Vagina (tissue), 2 donors: ENCODE measurements around the gene LDB2. TPM values are rescaled to one million over a fixed set of nuclear protein-coding genes. Genes with fewer than 3 reads are reported as not detected.

Experiments
- DNase-seq, 2 donors: peaks; one replicate each; pipeline ENCODE4 v3.0.0-alpha.2; 2017; ENCODE audit errors: extremely low spot score in 2 of 2
- H3K27ac ChIP-seq: fragments of 200-600 bp; sonication (generic); one replicate; pipeline ENCODE4 v1.5.1; 2019
- H3K27me3 ChIP-seq: fragments of 200-600 bp; sonication (generic); one replicate; pipeline ENCODE4 v1.5.1; 2019
- H3K36me3 ChIP-seq, 2 donors: fragments of 200-600 bp; sonication (generic); one replicate each; pipeline ENCODE4 v1.5.1; 2017 to 2019
- H3K4me1 ChIP-seq: fragments of 200-600 bp; sonication (generic); one replicate; pipeline ENCODE4 v1.5.1; 2019
- H3K4me3 ChIP-seq, 2 donors: fragments of 200-600 bp; sonication (generic); 1 replicate in 1 of 2; 2 replicates in 1 of 2; pipeline ENCODE4 v1.5.1; 2016 to 2019
- H3K9me3 ChIP-seq: fragments of 200-600 bp; sonication (generic); one replicate; pipeline ENCODE4 v1.5.1; 2019
- POLR2A ChIP-seq, 2 donors: fragments of 450-650 bp; IDR thresholded peaks; one replicate each; pipeline ENCODE4 v1.6.1; 2017; ENCODE audit warnings: antibody characterized with exemption in 2 of 2, mild to moderate bottlenecking in 2 of 2, moderate library complexity in 2 of 2
- POLR2AphosphoS5 ChIP-seq, 2 donors: sonication (generic); formaldehyde crosslinking; IDR thresholded peaks; one replicate each; pipeline ENCODE4 v1.9.0; 2017; ENCODE audit warnings: antibody characterized with exemption in 2 of 2, mild to moderate bottlenecking in 2 of 2, low read depth in 1 of 2; ENCODE audit not compliant: insufficient read depth in 1 of 2
- intact Hi-C: fragments of 100-400 bp; cut with DNase I; formaldehyde crosslinking; loops from one replicate; pipeline ENCODE4 v1.15.1; 2023
- total RNA-seq: library from RNA; depleted of rRNA; stranded (reverse); fragments of >200 nt; gene quantifications from one replicate; pipeline ENCODE4 v1.2.3, GENCODE V29; 2016
- TF ChIP-seq, protein P1 (sequence below), 3 experiments: fragments of 450-650 bp in 2 of 3; fragments of 200-600 bp in 1 of 3; sonication (generic) in 1 of 3; IDR thresholded peaks; one replicate each; pipeline ENCODE4 v1.5.1; 2017 to 2019; ENCODE audit warnings: antibody characterized with exemption in 3 of 3, mild to moderate bottlenecking in 2 of 3, moderate library complexity in 2 of 3

The LDB2 gene
- total RNA-seq, 1 donor from 2014 or later = 70.0 TPM

DNA sequence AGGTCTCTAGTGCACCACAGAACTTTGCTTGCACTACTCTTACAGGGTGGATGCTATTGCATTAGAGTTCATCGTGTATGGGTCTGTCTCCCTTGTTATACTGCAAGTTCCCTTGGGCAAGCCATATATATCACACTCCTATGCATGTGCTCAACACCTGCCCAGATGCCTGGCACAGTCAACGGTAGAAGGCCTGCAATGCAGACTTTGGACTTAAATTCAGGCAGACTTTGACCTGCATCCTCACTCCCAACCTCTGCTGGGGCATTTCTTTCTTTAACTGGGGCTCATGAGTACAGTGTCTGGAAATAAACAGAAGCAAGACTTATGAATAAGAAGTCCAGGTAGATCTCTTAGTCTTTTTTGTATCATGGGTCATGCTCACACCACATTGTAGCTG, 148.2 kb downstream of the LDB2 start:
- Histone ChIP-seq H3K9me3 (no peaks in the 10 kb centered on the region), H3K4me1 (no peaks in the 10 kb centered on the region), H3K36me3 (no peaks in the 10 kb centered on the region), H3K4me3 (no peak overlapping the region), H3K27ac (no peak overlapping the region), H3K27me3 (no peaks in the 10 kb centered on the region)
- no peak for TF ChIP-seq POLR2A (IDR thresholded peaks at IDR 0.05)
- TF ChIP-seq POLR2AphosphoS5 (IDR thresholded peaks at IDR 0.05; ENCODE audit: insufficient read depth in 1 of 2, low read depth in 1 of 2) = no peak
- TF ChIP-seq, protein P1, sequence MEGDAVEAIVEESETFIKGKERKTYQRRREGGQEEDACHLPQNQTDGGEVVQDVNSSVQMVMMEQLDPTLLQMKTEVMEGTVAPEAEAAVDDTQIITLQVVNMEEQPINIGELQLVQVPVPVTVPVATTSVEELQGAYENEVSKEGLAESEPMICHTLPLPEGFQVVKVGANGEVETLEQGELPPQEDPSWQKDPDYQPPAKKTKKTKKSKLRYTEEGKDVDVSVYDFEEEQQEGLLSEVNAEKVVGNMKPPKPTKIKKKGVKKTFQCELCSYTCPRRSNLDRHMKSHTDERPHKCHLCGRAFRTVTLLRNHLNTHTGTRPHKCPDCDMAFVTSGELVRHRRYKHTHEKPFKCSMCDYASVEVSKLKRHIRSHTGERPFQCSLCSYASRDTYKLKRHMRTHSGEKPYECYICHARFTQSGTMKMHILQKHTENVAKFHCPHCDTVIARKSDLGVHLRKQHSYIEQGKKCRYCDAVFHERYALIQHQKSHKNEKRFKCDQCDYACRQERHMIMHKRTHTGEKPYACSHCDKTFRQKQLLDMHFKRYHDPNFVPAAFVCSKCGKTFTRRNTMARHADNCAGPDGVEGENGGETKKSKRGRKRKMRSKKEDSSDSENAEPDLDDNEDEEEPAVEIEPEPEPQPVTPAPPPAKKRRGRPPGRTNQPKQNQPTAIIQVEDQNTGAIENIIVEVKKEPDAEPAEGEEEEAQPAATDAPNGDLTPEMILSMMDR (IDR thresholded peaks at IDR 0.05) = no peak
- no peak for DNase-seq
- intact Hi-C loops = no loop called here

- no peak overlapping the region for H3K4me3 ChIP-seq
- intact Hi-C loops = no loop called here
- H3K27ac ChIP-seq = no peak overlapping the region
Measured at GRCh38 chr4:16745887-16746286, 152.6 kb downstream of the LDB2 start.

DNA sequence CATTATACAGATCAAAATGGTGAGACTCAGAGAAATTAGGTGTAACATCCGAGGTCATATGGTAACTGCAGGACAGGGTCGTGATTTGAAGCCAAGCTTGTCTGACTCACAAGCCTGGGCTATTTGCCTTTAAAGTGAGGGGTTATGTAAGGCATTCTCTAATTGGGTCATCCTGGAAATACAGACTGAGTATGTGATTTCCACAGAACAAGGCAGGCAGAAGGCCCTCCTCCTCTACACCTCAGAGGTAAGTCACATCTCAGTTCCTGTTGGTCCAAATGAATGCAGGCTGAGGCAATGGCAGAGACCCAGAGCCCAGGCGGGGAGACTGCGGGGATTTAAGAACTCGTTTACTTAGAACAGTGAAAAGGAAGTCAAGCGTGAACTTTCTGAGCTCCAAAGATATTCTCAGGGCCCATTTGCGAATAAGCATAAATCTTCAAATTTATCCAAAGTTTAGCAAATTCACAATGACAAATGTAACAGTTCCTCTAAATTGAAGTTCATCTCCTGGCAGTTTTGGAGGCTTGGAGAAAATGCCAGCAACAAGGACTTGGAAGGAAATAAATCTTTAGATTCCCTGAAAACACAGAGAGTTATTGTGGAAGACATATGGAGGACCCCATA, 153.3 kb downstream of the LDB2 start:
- DNase-seq = peak in 1 of 2 donors; percentile 92
- Histone ChIP-seq H3K27ac (no peak overlapping the region), H3K27me3 (no peaks in the 10 kb centered on the region), H3K4me1 (no peaks in the 10 kb centered on the region), H3K4me3 (no peak overlapping the region), H3K36me3 (no peaks in the 10 kb centered on the region), H3K9me3 (no peaks in the 10 kb centered on the region)
- TF ChIP-seq, protein P1 (IDR thresholded peaks at IDR 0.05) = no peak
- TF ChIP-seq POLR2AphosphoS5 (IDR thresholded peaks at IDR 0.05; ENCODE audit: insufficient read depth in 1 of 2, low read depth in 1 of 2) (no peak), POLR2A (IDR thresholded peaks at IDR 0.05) (no peak)
- intact Hi-C loops = no loop called here

More at GRCh38 chr4:16745887-16746286, 152.6 kb downstream of the LDB2 start:
- Histone ChIP-seq H3K27me3 (no peaks in the 10 kb centered on the region), H3K36me3 (no peaks in the 10 kb centered on the region), H3K9me3 (no peaks in the 10 kb centered on the region), H3K4me1 (no peaks in the 10 kb centered on the region)
- no peak for DNase-seq
- no peak for TF ChIP-seq POLR2A (IDR thresholded peaks at IDR 0.05)
- no peak for TF ChIP-seq POLR2AphosphoS5 (IDR thresholded peaks at IDR 0.05; ENCODE audit: insufficient read depth in 1 of 2, low read depth in 1 of 2)
- TF ChIP-seq, protein P1 (IDR thresholded peaks at IDR 0.05) = no peak

- no peak for DNase-seq
- Histone ChIP-seq H3K36me3 (no peaks in the 10 kb centered on the region), H3K4me1 (no peaks in the 10 kb centered on the region), H3K27me3 (no peaks in the 10 kb centered on the region), H3K4me3 (no peak overlapping the region), H3K9me3 (no peaks in the 10 kb centered on the region), H3K27ac (no peak overlapping the region)
- intact Hi-C loops = no loop called here
- TF ChIP-seq POLR2AphosphoS5 (IDR thresholded peaks at IDR 0.05; ENCODE audit: insufficient read depth in 1 of 2, low read depth in 1 of 2) (no peak), POLR2A (IDR thresholded peaks at IDR 0.05) (no peak)
- TF ChIP-seq, protein P1 (IDR thresholded peaks at IDR 0.05) = no peak
Measured at GRCh38 chr4:16741287-16741686, 157.2 kb downstream of the LDB2 start.

- Histone ChIP-seq H3K36me3 (no peaks in the 10 kb centered on the region), H3K4me1 (no peaks in the 10 kb centered on the region), H3K4me3 (no peak overlapping the region), H3K9me3 (no peaks in the 10 kb centered on the region), H3K27me3 (no peaks in the 10 kb centered on the region), H3K27ac (no peak overlapping the region)
- no peak for DNase-seq
- TF ChIP-seq, protein P1 (IDR thresholded peaks at IDR 0.05) = no peak
- TF ChIP-seq POLR2AphosphoS5 (IDR thresholded peaks at IDR 0.05; ENCODE audit: insufficient read depth in 1 of 2, low read depth in 1 of 2) = no peak
- no peak for TF ChIP-seq POLR2A (IDR thresholded peaks at IDR 0.05)
- intact Hi-C loops = no loop called here
Measured at GRCh38 chr4:16739997-16740624, 158.3 kb downstream of the LDB2 start.
